Keratinocyte (primary cell): Measurements from ENCODE around the gene NFIC. TPM values are rescaled to one million over a fixed set of nuclear protein-coding genes. Genes with fewer than 3 reads are reported as not detected.

Source experiments
- DNase-seq: peaks from one replicate; pipeline ENCODE4 v3.0.0-alpha.2; 2011; ENCODE audit warnings: low read depth, missing footprints, low spot score
- FAIRE-seq: peaks from 2 replicates; lab custom pipeline; 2011; peaks lifted over from hg19 to GRCh38; lab: Jason Lieb, UNC
- H2AFZ ChIP-seq: 2 replicates; pipeline ENCODE4 v1.6.0; 2012; ENCODE audit warnings: low read length, control low read depth, inconsistent platforms; ENCODE audit not compliant: control insufficient read depth
- H3K27ac ChIP-seq: 2 replicates; pipeline ENCODE4 v1.5.1; 2011; ENCODE audit warnings: low read length; ENCODE audit not compliant: control insufficient read depth, insufficient read depth
- H3K27me3 ChIP-seq: 3 replicates; pipeline ENCODE4 v1.6.0; 2011; ENCODE audit warnings: low read length; ENCODE audit not compliant: control insufficient read depth, insufficient read depth; ENCODE audit errors: extremely low read depth
- H3K36me3 ChIP-seq, 2 experiments: 2 replicates in 1 of 2; 3 replicates in 1 of 2; pipeline ENCODE4 v1.5.1; 2011; ENCODE audit warnings: low read length in 2 of 2, mild to moderate bottlenecking in 1 of 2; ENCODE audit not compliant: control insufficient read depth in 2 of 2, insufficient read depth in 2 of 2; ENCODE audit errors: extremely low read depth in 1 of 2
- H3K4me1 ChIP-seq: 3 replicates; pipeline ENCODE4 v1.5.1; 2011; ENCODE audit warnings: low read length; ENCODE audit not compliant: control insufficient read depth, insufficient read depth; ENCODE audit errors: extremely low read depth
- H3K4me2 ChIP-seq: 3 replicates; pipeline ENCODE4 v1.6.0; 2011; ENCODE audit warnings: low read depth, low read length; ENCODE audit not compliant: control insufficient read depth, insufficient read depth; ENCODE audit errors: extremely low read depth
- H3K4me3 ChIP-seq, 3 experiments: fragments of 200-600 bp in 1 of 3; sonication (generic) in 1 of 3; 2 replicates in 2 of 3; 3 replicates in 1 of 3; pipeline ENCODE4 v1.5.1; 2011 to 2016; ENCODE audit warnings: low read length in 3 of 3, mild to moderate bottlenecking in 3 of 3, control low read depth in 2 of 3, inconsistent platforms in 1 of 3, low read depth in 1 of 3, mixed read lengths in 1 of 3, mixed run types in 1 of 3, moderate library complexity in 1 of 3; ENCODE audit not compliant: control insufficient read depth in 2 of 3, insufficient read depth in 2 of 3; ENCODE audit errors: extremely low read depth in 1 of 3
- H3K79me2 ChIP-seq: 2 replicates; pipeline ENCODE4 v1.6.0; 2012; ENCODE audit warnings: low read length; ENCODE audit not compliant: control insufficient read depth, insufficient read depth
- H3K9ac ChIP-seq: 3 replicates; pipeline ENCODE4 v1.6.0; 2011; ENCODE audit warnings: low read length; ENCODE audit not compliant: control insufficient read depth, insufficient read depth; ENCODE audit errors: extremely low read depth
- H3K9me1 ChIP-seq: 3 replicates; pipeline ENCODE4 v1.6.0; 2011; ENCODE audit warnings: low read length; ENCODE audit not compliant: control insufficient read depth, insufficient read depth; ENCODE audit errors: extremely low read depth
- H3K9me3 ChIP-seq: 2 replicates; pipeline ENCODE4 v1.5.1; 2012; ENCODE audit warnings: low read depth, low read length; ENCODE audit not compliant: control insufficient read depth
- H4K20me1 ChIP-seq: 3 replicates; pipeline ENCODE4 v1.6.0; 2011; ENCODE audit warnings: low read length; ENCODE audit not compliant: control insufficient read depth, insufficient read depth; ENCODE audit errors: extremely low read depth
- EZH2 ChIP-seq: IDR thresholded peaks from one replicate; pipeline ENCODE4 v1.6.1; 2012; ENCODE audit warnings: inconsistent platforms, mild to moderate bottlenecking, low read length, moderate library complexity
- dilution Hi-C: fragments of 300-500 bp; cut with MboI; formaldehyde crosslinking; loops from one replicate; pipeline ENCODE4 v1.7.0; 2020; ENCODE audit warnings: low sequenced_read_pairs; ENCODE audit not compliant: extremely low pct_ligation_motif_present
- polyA plus RNA-seq, 5 experiments: library from polyadenylated mRNA; depleted of rRNA in 3 of 5; stranded (reverse) in 3 of 5; stranded (forward) in 1 of 5; unstranded in 1 of 5; fragments of >200 nt; gene quantifications; 1 replicate in 1 of 5; 2 replicates in 3 of 5; 3 replicates in 1 of 5; pipeline versions ENCODE4 v1.2.1 to v1.2.3, GENCODE V29; 2011 to 2012; ENCODE audit warnings: missing spikeins in 2 of 5, low read depth in 1 of 5, low replicate concordance in 1 of 5
- TF ChIP-seq, protein P1 (sequence below), 3 experiments: IDR thresholded peaks in 1 of 3; conservative IDR thresholded peaks in 1 of 3; optimal IDR thresholded peaks in 1 of 3; 2 replicates in 2 of 3; 3 replicates in 1 of 3; pipeline versions ENCODE3 to v1.5.1; 2011; ENCODE audit warnings: low read length in 3 of 3, mild to moderate bottlenecking in 3 of 3, moderate library complexity in 2 of 3, control low read depth in 1 of 3, inconsistent platforms in 1 of 3; ENCODE audit not compliant: insufficient read depth in 2 of 3; ENCODE audit errors: extremely low read depth in 1 of 3

The NFIC gene
- polyA plus RNA-seq, 1 donor (not counting 4 experiments of a cell fraction or from before 2014, with no cell fraction given): 2.4 TPM

DNA sequence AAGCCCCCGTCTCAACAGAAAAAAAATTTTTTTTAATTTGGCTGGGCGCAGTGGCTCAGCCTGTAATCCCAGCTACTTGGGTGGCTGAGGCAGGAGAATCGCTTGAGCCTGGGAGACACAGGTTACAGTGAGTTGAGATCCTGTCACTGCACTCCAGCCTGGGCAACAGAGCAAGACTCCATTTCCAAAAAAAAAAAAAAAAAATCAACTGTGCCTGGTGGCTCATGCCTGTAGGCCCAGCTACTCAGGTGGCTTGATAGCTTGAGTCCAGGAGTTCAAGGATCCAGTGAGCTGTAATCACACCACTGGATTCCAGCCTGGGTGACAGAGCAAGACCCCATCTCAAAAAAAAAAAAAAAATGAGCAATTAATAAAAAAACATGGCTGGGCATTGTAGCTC lies 135.4 kb downstream of the NFIC start:
- dilution Hi-C loops: no loop called here
- H3K9ac ChIP-seq: no peak overlapping the region
- H2AFZ ChIP-seq: no peak overlapping the region
- FAIRE-seq (no peak), DNase-seq (no peak)
- peaks cover 0 to 6% of the 10 kb centered on the region in 2 experiments for H3K36me3 ChIP-seq
- TF ChIP-seq, protein P1, sequence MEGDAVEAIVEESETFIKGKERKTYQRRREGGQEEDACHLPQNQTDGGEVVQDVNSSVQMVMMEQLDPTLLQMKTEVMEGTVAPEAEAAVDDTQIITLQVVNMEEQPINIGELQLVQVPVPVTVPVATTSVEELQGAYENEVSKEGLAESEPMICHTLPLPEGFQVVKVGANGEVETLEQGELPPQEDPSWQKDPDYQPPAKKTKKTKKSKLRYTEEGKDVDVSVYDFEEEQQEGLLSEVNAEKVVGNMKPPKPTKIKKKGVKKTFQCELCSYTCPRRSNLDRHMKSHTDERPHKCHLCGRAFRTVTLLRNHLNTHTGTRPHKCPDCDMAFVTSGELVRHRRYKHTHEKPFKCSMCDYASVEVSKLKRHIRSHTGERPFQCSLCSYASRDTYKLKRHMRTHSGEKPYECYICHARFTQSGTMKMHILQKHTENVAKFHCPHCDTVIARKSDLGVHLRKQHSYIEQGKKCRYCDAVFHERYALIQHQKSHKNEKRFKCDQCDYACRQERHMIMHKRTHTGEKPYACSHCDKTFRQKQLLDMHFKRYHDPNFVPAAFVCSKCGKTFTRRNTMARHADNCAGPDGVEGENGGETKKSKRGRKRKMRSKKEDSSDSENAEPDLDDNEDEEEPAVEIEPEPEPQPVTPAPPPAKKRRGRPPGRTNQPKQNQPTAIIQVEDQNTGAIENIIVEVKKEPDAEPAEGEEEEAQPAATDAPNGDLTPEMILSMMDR (optimal IDR thresholded peaks at IDR 0.05 in 1 of 3, IDR thresholded peaks at IDR 0.05 in 1 of 3, conservative IDR thresholded peaks at IDR 0.05 in 1 of 3; ENCODE audit: extremely low read depth in 1 of 3, insufficient read depth in 2 of 3, low read length in 3 of 3): no peak
- no peak for TF ChIP-seq EZH2
- H4K20me1 ChIP-seq: no peaks in the 10 kb centered on the region
- no peak overlapping the region for H3K4me3 ChIP-seq
- H3K9me3 ChIP-seq: no peaks in the 10 kb centered on the region
- H3K79me2 ChIP-seq: peaks cover 34% of the 10 kb centered on the region
- peaks cover 10% of the 10 kb centered on the region for H3K4me1 ChIP-seq
- H3K27ac ChIP-seq: no peak overlapping the region
- peaks cover 3% of the 10 kb centered on the region for H3K9me1 ChIP-seq
- no peak overlapping the region for H3K4me2 ChIP-seq
- no peaks in the 10 kb centered on the region for H3K27me3 ChIP-seq

- H3K9me1 ChIP-seq: peaks cover 3% of the 10 kb centered on the region
- H3K9me3 ChIP-seq: no peaks in the 10 kb centered on the region
- DNase-seq: no peak
- H3K4me1 ChIP-seq: peaks cover 17% of the 10 kb centered on the region
- dilution Hi-C loops: no loop called here
- no peak overlapping the region for H3K27ac ChIP-seq
- H2AFZ ChIP-seq: no peak overlapping the region
- no peaks in the 10 kb centered on the region for H4K20me1 ChIP-seq
- no peaks in the 10 kb centered on the region for H3K27me3 ChIP-seq
- no peak overlapping the region for H3K4me3 ChIP-seq
- no peak overlapping the region for H3K4me2 ChIP-seq
- no peak for TF ChIP-seq EZH2
- TF ChIP-seq, protein P1 (optimal IDR thresholded peaks at IDR 0.05 in 1 of 3, IDR thresholded peaks at IDR 0.05 in 1 of 3, conservative IDR thresholded peaks at IDR 0.05 in 1 of 3; ENCODE audit: extremely low read depth in 1 of 3, insufficient read depth in 2 of 3, low read length in 3 of 3): no peak
- no peak overlapping the region for H3K9ac ChIP-seq
- no peaks in the 10 kb centered on the region for H3K36me3 ChIP-seq
- no peak for FAIRE-seq
- H3K79me2 ChIP-seq: peaks cover 35% of the 10 kb centered on the region
These were observed 136.7 kb downstream of the NFIC start for GRCh38 chr19:3503036-3503572.
